Body of pancreas (tissue), 4 donors: ENCODE data around the gene THOC5.

ENCODE experiments used
- POLR2A ChIP-seq, 3 donors: fragments of 450-650 bp; IDR thresholded peaks; one replicate each; pipeline ENCODE4 v1.6.1; 2016; ENCODE audit warnings: antibody characterized with exemption in 3 of 3, mild to moderate bottlenecking in 2 of 3
- TF ChIP-seq, protein P1 (sequence below), 7 experiments: fragments of 450-650 bp in 4 of 7; fragments of 200-600 bp in 3 of 7; sonication (generic) in 3 of 7; IDR thresholded peaks; one replicate each; pipeline ENCODE4 v1.5.1; 2016 to 2019; ENCODE audit warnings: antibody characterized with exemption in 7 of 7

DNA sequence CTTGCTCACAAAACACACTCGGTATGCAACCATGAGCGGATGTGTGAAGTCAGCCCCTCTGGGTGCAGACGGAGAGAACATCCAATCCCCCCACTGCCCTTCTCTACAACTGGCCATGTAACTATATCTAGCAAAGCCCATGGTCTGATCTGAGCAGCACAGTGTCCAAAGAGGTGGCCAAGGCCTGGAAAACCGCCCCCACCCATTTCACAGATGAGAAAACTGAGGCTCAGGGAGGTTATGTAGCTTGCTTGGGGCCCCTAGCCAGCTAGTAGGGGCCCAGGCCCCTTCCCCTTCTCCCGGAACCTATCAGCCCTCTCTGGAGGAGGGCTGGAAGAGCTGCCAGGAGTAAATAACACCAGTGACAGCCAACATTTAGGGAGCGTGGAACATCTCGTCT is 89.0 kb downstream of the THOC5 start:
- TF ChIP-seq, protein P1, sequence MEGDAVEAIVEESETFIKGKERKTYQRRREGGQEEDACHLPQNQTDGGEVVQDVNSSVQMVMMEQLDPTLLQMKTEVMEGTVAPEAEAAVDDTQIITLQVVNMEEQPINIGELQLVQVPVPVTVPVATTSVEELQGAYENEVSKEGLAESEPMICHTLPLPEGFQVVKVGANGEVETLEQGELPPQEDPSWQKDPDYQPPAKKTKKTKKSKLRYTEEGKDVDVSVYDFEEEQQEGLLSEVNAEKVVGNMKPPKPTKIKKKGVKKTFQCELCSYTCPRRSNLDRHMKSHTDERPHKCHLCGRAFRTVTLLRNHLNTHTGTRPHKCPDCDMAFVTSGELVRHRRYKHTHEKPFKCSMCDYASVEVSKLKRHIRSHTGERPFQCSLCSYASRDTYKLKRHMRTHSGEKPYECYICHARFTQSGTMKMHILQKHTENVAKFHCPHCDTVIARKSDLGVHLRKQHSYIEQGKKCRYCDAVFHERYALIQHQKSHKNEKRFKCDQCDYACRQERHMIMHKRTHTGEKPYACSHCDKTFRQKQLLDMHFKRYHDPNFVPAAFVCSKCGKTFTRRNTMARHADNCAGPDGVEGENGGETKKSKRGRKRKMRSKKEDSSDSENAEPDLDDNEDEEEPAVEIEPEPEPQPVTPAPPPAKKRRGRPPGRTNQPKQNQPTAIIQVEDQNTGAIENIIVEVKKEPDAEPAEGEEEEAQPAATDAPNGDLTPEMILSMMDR (IDR thresholded peaks at IDR 0.05): no peak
- no peak for TF ChIP-seq POLR2A (IDR thresholded peaks at IDR 0.05)
